Measurements from ENCODE around the gene TMEM120B.
"Not testable (repeated sequence)": the region's sequence is repeated elsewhere in the genome, so short reads cannot be mapped to it uniquely, and the experiment has no call there.

Gene TMEM120B

GRCh38 chr12:121712461-121713256, at the start of gene TMEM120B:
Gene TMEM120B (plus strand): TSS chr12:121712752. CDS start chr12:121712896, 144 bp downstream.
- peak within 1 kb of the TSS; percentile 97 for H3K9ac ChIP-seq (ENCODE audit: insufficient read length, low read depth)
- H3K4me1 ChIP-seq (ENCODE audit: insufficient read depth, insufficient read length), result peaks cover 9% of the 10 kb centered on the region
- peak within 1 kb of the TSS; percentile 96 for H3K4me3 ChIP-seq (ENCODE audit: insufficient read length, low read depth)
- peak; percentile 47 for DNase-seq (ENCODE audit: low read depth, low spot score)
- H3K36me3 ChIP-seq (ENCODE audit: insufficient read depth, insufficient read length, low read length), result peaks cover 21% of the 10 kb centered on the region
- no peaks in the 10 kb centered on the region for H3K27me3 ChIP-seq (ENCODE audit: insufficient read depth, insufficient read length)
- TF ChIP-seq YY1 (IDR thresholded peaks at IDR 0.05; ENCODE audit: insufficient read depth, insufficient read length) (no peak), ZNF274 (IDR thresholded peaks at IDR 0.05; ENCODE audit: low read depth, low read length) (no peak), SUZ12 (IDR thresholded peaks at IDR 0.05; ENCODE audit: extremely low read depth, insufficient read depth, insufficient read length) (no peak)
- no peaks in the 10 kb centered on the region for H3K9me3 ChIP-seq (ENCODE audit: insufficient read depth, low read length)

GRCh38 chr12:121663610-121663929, 49.0 kb upstream of the TMEM120B start:
- no peak for DNase-seq (ENCODE audit: low read depth, low spot score)
- Histone ChIP-seq H3K9ac (ENCODE audit: insufficient read length, low read depth) (no peak overlapping the region), H3K27me3 (ENCODE audit: insufficient read depth, insufficient read length) (no peaks in the 10 kb centered on the region), H3K4me1 (ENCODE audit: insufficient read depth, insufficient read length) (peaks cover 6% of the 10 kb centered on the region), H3K36me3 (ENCODE audit: insufficient read depth, insufficient read length, low read length) (no peaks in the 10 kb centered on the region), H3K4me3 (ENCODE audit: insufficient read length, low read depth) (no peak overlapping the region), H3K9me3 (ENCODE audit: insufficient read depth, low read length) (no peaks in the 10 kb centered on the region)
- TF ChIP-seq ZNF274 (IDR thresholded peaks at IDR 0.05; ENCODE audit: low read depth, low read length), result no peak
- TF ChIP-seq SUZ12 (IDR thresholded peaks at IDR 0.05; ENCODE audit: extremely low read depth, insufficient read depth, insufficient read length), result no peak
- TF ChIP-seq YY1 (IDR thresholded peaks at IDR 0.05; ENCODE audit: insufficient read depth, insufficient read length), result no peak

DNA sequence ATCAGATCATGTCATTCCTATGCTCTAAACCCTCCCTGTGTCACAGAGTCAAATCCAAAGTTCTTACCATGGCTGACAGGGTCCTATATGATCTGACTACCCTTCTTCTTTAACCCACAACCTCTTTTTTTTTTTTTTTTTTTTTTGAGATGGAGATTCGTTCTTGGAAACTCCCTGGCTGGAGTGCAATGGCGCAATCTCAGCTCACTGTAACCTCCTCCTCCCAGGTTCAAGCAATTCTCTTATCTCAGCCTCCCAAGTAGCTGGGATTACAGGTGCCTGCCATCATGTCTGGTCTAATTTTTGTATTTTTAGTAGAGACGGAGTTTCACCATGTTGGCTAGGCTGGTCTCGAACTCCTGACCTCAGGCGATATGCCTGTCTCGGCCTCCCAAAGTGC, 45.7 kb upstream of the TMEM120B start:
- H3K4me3 ChIP-seq (ENCODE audit: insufficient read length, low read depth); H3K4me1 ChIP-seq (ENCODE audit: insufficient read depth, insufficient read length); H3K9me3 ChIP-seq (ENCODE audit: insufficient read depth, low read length); DNase-seq (ENCODE audit: low read depth, low spot score); H3K36me3 ChIP-seq (ENCODE audit: insufficient read depth, insufficient read length, low read length); H3K9ac ChIP-seq (ENCODE audit: insufficient read length, low read depth); H3K27me3 ChIP-seq (ENCODE audit: insufficient read depth, insufficient read length): not testable (repeated sequence)

- Histone ChIP-seq H3K4me3 (ENCODE audit: insufficient read length, low read depth) (no peak overlapping the region), H3K9ac (ENCODE audit: insufficient read length, low read depth) (peak overlapping the region; percentile 22), H3K4me1 (ENCODE audit: insufficient read depth, insufficient read length) (peaks cover 8% of the 10 kb centered on the region), H3K27me3 (ENCODE audit: insufficient read depth, insufficient read length) (no peaks in the 10 kb centered on the region), H3K36me3 (ENCODE audit: insufficient read depth, insufficient read length, low read length) (no peaks in the 10 kb centered on the region), H3K9me3 (ENCODE audit: insufficient read depth, low read length) (no peaks in the 10 kb centered on the region)
- DNase-seq (ENCODE audit: low read depth, low spot score), result peak; percentile 56
- TF ChIP-seq SUZ12 (IDR thresholded peaks at IDR 0.05; ENCODE audit: extremely low read depth, insufficient read depth, insufficient read length) (no peak), ZNF274 (IDR thresholded peaks at IDR 0.05; ENCODE audit: low read depth, low read length) (no peak), YY1 (IDR thresholded peaks at IDR 0.05; ENCODE audit: insufficient read depth, insufficient read length) (no peak)
Measured at GRCh38 chr12:121668750-121669520, 43.6 kb upstream of the TMEM120B start.

GRCh38 chr12:121669521-121669900, 43.0 kb upstream of the TMEM120B start, which contains the start of gene MORN3:
Gene MORN3 (minus strand): TSS chr12:121669654. CDS start chr12:121669483, 171 bp downstream.
- Histone ChIP-seq H3K9me3 (ENCODE audit: insufficient read depth, low read length) (no peaks in the 10 kb centered on the region), H3K4me3 (ENCODE audit: insufficient read length, low read depth) (no peak within 1 kb of the TSS), H3K4me1 (ENCODE audit: insufficient read depth, insufficient read length) (peaks cover 8% of the 10 kb centered on the region), H3K36me3 (ENCODE audit: insufficient read depth, insufficient read length, low read length) (no peaks in the 10 kb centered on the region), H3K27me3 (ENCODE audit: insufficient read depth, insufficient read length) (no peaks in the 10 kb centered on the region), H3K9ac (ENCODE audit: insufficient read length, low read depth) (peak within 1 kb of the TSS; percentile 22)
- DNase-seq (ENCODE audit: low read depth, low spot score), result no peak
- TF ChIP-seq YY1 (IDR thresholded peaks at IDR 0.05; ENCODE audit: insufficient read depth, insufficient read length) (no peak), SUZ12 (IDR thresholded peaks at IDR 0.05; ENCODE audit: extremely low read depth, insufficient read depth, insufficient read length) (no peak), ZNF274 (IDR thresholded peaks at IDR 0.05; ENCODE audit: low read depth, low read length) (no peak)

- DNase-seq (ENCODE audit: low read depth, low spot score), result no peak
- no peaks in the 10 kb centered on the region for H3K36me3 ChIP-seq (ENCODE audit: insufficient read depth, insufficient read length, low read length)
- H3K9ac ChIP-seq (ENCODE audit: insufficient read length, low read depth), result peak overlapping the region; percentile 29
- H3K4me1 ChIP-seq (ENCODE audit: insufficient read depth, insufficient read length), result peaks cover 11% of the 10 kb centered on the region
- TF ChIP-seq YY1 (IDR thresholded peaks at IDR 0.05; ENCODE audit: insufficient read depth, insufficient read length) (no peak), ZNF274 (IDR thresholded peaks at IDR 0.05; ENCODE audit: low read depth, low read length) (no peak), SUZ12 (IDR thresholded peaks at IDR 0.05; ENCODE audit: extremely low read depth, insufficient read depth, insufficient read length) (no peak)
- H3K4me3 ChIP-seq (ENCODE audit: insufficient read length, low read depth), result peak overlapping the region; percentile 53
- H3K27me3 ChIP-seq (ENCODE audit: insufficient read depth, insufficient read length), result no peaks in the 10 kb centered on the region
- H3K9me3 ChIP-seq (ENCODE audit: insufficient read depth, low read length), result no peaks in the 10 kb centered on the region
Measured at GRCh38 chr12:121673013-121673511, 39.5 kb upstream of the TMEM120B start.

- Histone ChIP-seq H3K9me3 (ENCODE audit: insufficient read depth, low read length) (no peaks in the 10 kb centered on the region), H3K9ac (ENCODE audit: insufficient read length, low read depth) (no peak overlapping the region), H3K27me3 (ENCODE audit: insufficient read depth, insufficient read length) (no peaks in the 10 kb centered on the region), H3K4me1 (ENCODE audit: insufficient read depth, insufficient read length) (peaks cover 11% of the 10 kb centered on the region), H3K4me3 (ENCODE audit: insufficient read length, low read depth) (no peak overlapping the region), H3K36me3 (ENCODE audit: insufficient read depth, insufficient read length, low read length) (no peaks in the 10 kb centered on the region)
- TF ChIP-seq ZNF274 (IDR thresholded peaks at IDR 0.05; ENCODE audit: low read depth, low read length) (no peak), SUZ12 (IDR thresholded peaks at IDR 0.05; ENCODE audit: extremely low read depth, insufficient read depth, insufficient read length) (no peak)
- DNase-seq (ENCODE audit: low read depth, low spot score), result no peak
Measured at GRCh38 chr12:121676190-121676589, 36.4 kb upstream of the TMEM120B start.

Measured in NT2/D1 (cell line).